SH-SY5Y (cell line): ENCODE results near the gene ZBTB6.

Source experiments
- GATA2 ChIP-seq: IDR thresholded peaks from 2 replicates; pipeline ENCODE4 v1.6.1; 2011; ENCODE audit warnings: mild to moderate bottlenecking, low read depth, low read length
- GATA3 ChIP-seq: IDR thresholded peaks from 2 replicates; pipeline ENCODE4 v1.6.1; 2011; ENCODE audit warnings: low read depth, mild to moderate bottlenecking, low read length, moderate library complexity

GRCh38 chr9:122875523-122875922 lies 37.6 kb downstream of the ZBTB6 start:
- no peak for TF ChIP-seq GATA2
- no peak for TF ChIP-seq GATA3
